NCI-H1436 treated with DMSO at 0.1 percent for 48 hours (cell line): ENCODE results near the gene VSIG2.

Experiments used
- DNase-seq: peaks from one replicate; lab custom pipeline; 2025; lab: John Stamatoyannopoulos, UW

VSIG2 gene

GRCh38 chr11:124724979-124725718 lies 26.9 kb downstream of the VSIG2 start:
- DNase-seq = no peak

GRCh38 chr11:124722176-124722575 lies 29.9 kb downstream of the VSIG2 start:
- no peak for DNase-seq

- DNase-seq = no peak
Measured at GRCh38 chr11:124719534-124719933, 32.5 kb downstream of the VSIG2 start.

- DNase-seq = no peak
Measured at GRCh38 chr11:124718801-124719200, 33.3 kb downstream of the VSIG2 start.

GRCh38 chr11:124717786-124718651 lies 34.0 kb downstream of the VSIG2 start:
- DNase-seq = no peak

- DNase-seq = no peak
Measured at GRCh38 chr11:124717421-124717785, 34.7 kb downstream of the VSIG2 start.

- DNase-seq = no peak
Measured at GRCh38 chr11:124716591-124716990, 35.5 kb downstream of the VSIG2 start.

GRCh38 chr11:124712392-124712791 lies 39.7 kb downstream of the VSIG2 start:
- no peak for DNase-seq

GRCh38 chr11:124707829-124708228 lies 44.2 kb downstream of the VSIG2 start:
- no peak for DNase-seq

- no peak for DNase-seq
Measured at GRCh38 chr11:124700028-124700427, 52.0 kb downstream of the VSIG2 start.

- DNase-seq = no peak
Measured at GRCh38 chr11:124699547-124699946, 52.5 kb downstream of the VSIG2 start.
